Activated CD8-positive, alpha-beta memory T cell treated with anti-CD3 and anti-CD28 coated beads for 36 hours (primary cell): Measurements from ENCODE around the gene AOPEP. TPM values are rescaled to one million over a fixed set of nuclear protein-coding genes. Genes with fewer than 3 reads are reported as not detected.

ENCODE experiments used
- CTCF ChIA-PET: fragments of 350-600 bp; sonication (Branson Sonifier 250); formaldehyde crosslinking; loops from one replicate; lab custom pipeline; 2021; ENCODE audit warnings: antibody characterized with exemption; lab: Charles Lee
- POLR2A ChIA-PET: fragments of 350-600 bp; sonication (Branson Sonifier 250); formaldehyde crosslinking; loops from one replicate; lab custom pipeline; 2021; ENCODE audit warnings: antibody characterized with exemption; lab: Charles Lee
- total RNA-seq, 2 experiments: library from RNA; stranded (reverse); gene quantifications; one replicate each; pipeline ENCODE4 v1.2.3, GENCODE V29; 2021

The AOPEP gene
- total RNA-seq, 2 experiments from 2014 or later: 7.4 to 7.8 TPM

DNA sequence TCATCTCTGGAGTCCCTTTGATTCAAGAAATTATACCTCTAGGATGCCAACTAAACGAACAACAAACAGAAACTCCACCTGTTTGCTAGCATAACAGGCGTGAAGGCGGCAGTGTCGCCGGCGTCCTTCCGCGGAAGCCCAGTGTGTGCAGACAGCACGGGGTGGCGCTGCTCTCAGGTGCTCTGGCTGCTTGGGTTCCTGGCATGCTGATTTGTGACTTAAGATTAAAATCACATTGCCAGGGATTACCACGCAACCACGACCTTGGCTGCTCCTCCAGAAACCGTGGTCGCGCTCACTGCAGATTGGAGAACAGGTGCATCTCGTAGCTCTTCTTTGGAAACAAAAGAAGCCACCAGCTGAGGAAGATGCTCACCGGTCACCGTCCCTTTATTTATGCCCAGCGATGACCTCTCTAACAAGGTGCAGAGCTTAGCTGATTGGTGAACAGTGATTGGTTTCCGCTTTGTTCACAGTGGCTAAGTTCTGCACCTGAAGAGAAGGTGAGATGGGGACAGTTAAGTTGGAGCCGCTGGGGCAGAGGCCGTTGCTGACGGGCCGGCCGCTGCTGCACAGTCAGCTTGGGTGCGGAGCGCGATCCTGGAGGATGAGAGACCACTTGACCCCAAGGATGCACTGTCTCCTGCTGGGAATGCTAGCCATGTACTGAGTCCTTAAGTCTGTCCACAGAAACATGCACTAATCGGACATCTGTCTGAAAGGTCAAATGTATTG lies 358.7 kb downstream of the AOPEP start:
- POLR2A ChIA-PET: no interaction called here
- CTCF ChIA-PET: no interaction called here

DNA sequence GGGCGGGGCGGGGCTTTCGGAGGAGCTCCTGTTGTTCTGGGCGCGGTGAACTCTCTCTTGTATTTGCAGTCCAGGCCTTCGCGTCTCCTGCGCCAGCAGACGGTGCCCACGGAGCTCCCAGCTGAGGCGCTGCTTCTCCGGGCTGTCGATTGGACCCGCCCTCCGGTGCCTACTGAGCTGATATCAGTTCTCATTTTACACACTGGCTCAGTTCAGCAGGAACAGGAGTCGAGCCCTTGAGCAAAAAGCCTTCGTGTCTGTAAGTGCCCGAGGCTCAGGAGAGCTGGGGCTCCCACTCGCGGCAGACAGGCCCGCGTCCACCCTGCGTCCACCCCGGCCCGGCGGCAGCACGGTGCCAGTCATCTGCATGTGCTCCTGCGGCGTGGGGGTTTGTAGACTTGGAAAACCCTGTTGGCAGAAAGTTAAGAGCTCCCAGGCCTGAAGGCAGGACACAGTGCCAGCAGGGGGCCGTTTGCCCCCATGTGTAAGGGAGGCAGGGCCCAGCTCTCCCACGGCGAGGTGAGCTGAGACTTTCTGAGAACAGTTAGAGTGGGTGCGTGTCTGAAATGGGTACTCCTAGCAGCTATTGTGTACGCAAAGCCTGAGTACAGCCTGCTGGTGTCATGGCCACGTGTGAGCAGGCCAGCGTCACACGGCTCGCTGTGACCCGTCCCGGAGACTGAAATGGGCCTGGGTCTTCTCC lies 359.5 kb downstream of the AOPEP start:
- CTCF ChIA-PET: no interaction called here
- POLR2A ChIA-PET: no interaction called here

DNA sequence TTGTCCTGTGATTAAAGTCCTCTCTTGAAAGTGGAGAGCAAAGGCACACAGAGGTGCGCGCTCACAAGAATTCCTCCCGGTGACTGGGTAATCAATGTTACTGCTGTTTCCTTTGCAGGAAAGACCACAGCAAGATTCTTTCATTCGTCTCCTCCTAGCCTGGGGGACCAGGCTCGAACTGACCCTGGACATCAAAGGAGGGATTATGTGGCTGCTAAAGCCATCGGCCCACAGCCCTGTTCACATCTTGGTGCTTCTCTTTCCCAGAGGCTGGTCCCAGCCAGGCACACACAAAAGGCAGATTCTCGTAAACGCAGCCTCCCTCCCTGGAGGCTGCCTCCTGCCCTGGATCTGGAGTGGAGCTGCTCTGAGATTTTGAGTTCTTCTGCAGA lies 360.1 kb downstream of the AOPEP start:
- POLR2A ChIA-PET: no interaction called here
- CTCF ChIA-PET: no interaction called here

DNA sequence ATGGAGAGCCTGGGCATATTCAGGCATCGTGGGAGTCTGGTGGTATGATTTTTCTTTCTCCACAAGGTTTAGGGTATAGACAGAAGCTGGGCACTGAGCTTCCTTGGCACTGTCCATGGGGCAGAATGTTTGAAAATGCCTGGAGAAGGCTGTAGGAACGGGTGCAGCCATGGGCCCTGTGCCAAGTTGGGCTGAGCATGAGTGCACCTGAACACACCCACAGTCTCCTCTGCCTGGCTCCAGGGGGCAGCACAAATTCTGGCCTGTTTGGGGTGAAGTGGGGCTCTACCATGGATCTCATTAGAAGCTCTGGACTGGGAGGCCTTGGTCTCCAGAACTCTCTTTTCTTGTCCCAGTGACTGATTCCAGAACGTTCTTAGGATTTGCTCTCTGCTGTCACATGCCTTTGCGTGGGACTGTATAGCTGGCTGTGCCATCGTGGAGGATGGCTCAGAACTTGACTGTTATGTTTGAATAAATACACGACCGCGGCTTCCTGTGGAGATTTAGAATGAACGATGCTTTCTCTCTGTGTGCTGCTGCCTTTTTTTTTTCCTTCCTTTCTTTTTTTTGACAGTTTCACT lies 361.3 kb downstream of the AOPEP start:
- ChIA-PET POLR2A (no interaction called here), CTCF (interaction anchor here (1.1 kb wide), 1 partner anchor 39 kb away, joined by 4 read pairs; no protein-coding TSS in a partner anchor)

DNA sequence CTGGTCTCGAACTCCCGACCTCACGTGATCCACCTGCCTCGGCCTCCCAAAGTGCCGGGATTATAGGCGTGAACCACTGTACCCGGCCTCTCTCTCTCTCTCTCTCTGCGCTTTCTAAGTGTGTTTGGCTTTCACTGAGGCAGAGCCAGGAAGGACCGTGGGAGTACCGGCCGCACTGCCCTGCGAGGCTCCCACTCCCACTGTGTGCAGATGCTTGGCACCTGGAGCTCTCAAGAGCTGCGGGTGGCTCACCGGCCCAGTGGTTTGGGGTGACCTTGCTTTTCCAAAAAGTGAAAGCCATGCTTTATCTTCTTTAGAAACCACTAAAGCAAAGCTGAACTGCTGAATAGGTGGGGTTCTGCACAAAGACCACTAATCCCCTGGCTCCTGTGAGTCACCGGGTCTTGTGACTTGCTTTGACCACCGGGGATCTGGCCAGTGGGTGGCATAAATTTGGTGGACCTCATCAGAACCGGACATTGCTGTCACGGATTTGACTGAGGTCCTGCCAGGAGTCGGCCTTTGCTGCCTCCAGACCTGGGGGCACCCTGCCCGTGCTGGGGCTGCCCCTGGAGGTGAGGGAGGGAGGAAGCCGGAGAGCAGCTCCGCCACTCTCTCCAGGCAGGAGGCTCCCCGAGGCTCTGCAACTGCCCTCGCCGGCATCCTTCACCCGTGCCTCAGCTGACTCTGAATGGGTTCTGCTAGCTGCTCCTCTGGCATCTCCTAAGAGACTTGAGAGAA lies 362.1 kb downstream of the AOPEP start:
- ChIA-PET CTCF (interaction anchor here (1.1 kb wide), 1 partner anchor 38 kb away, joined by 4 read pairs; no protein-coding TSS in a partner anchor), POLR2A (no interaction called here)

DNA sequence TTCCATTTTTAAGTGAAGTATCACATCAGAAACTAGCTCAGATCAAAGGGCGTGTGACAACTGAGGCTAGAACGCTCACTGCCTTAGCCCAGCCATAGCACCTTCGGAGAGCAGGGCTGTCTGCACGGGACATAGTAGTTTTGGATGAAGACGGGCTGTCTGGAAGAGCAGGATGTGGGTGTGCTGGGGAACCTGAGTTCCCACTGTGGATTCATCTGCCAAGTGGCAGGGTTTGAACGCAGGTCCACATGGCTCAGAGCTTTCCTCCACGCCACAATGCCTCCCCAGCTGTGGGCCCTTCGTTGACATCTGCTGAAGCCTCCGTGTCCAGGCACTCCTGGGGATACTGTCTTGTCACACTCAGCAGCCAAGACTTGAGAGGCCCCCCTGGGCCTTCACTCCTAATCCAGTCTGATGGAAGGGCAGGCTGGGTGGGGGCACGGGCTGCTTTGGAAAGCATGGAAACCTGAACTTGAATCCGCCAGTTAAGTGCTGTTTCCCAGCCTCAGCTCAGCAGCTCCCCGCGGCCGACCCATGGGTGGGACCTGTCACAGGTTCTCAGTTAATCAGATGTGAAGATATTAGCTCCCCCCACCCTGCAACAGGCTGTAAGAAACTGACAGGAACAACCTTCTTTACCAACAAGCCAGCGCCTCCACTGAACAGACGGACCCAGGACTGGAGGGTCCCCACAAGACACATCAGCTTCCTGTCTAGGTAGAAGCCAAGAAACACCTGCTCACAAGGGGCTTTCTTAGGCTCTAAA lies 362.9 kb downstream of the AOPEP start:
- ChIA-PET CTCF (no interaction called here), POLR2A (no interaction called here)

DNA sequence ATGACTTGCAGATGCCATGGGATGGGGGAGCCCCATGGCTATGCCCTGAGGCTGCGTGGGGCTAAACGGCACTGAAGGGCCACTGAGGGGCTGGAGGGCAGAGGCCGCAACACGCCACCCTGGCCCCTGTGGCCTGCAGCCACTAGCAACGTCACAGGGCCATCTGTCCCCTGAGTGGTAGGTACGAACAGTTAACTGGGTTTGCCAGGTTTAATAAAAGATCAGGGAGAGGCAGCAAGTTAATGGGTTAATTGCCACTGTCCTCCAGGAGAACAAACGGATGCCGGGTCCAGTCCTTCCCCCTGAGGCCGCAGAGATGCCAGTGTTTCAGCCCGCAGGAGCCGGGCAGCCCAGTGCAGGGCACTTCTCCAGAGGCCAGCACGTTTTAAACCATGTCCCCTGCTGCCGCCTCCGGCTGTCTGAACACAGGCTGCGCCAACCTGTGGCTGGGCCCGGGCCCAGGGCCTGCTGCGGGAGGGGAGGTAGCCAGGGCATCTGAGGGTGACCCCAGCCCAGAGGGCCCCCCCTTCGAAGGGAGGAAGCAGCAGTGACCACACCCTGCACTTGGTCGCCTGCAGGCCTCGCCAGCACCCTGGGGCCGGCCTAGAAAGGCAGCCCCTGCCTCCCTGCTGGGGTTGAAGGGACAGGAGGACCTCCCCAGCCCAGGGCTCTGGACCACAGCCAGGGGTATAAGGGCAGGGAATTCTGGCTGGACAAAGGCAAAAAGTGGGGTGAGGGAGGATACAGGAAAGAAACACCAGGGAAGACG lies 363.7 kb downstream of the AOPEP start:
- POLR2A ChIA-PET: no interaction called here
- CTCF ChIA-PET: no interaction called here

DNA sequence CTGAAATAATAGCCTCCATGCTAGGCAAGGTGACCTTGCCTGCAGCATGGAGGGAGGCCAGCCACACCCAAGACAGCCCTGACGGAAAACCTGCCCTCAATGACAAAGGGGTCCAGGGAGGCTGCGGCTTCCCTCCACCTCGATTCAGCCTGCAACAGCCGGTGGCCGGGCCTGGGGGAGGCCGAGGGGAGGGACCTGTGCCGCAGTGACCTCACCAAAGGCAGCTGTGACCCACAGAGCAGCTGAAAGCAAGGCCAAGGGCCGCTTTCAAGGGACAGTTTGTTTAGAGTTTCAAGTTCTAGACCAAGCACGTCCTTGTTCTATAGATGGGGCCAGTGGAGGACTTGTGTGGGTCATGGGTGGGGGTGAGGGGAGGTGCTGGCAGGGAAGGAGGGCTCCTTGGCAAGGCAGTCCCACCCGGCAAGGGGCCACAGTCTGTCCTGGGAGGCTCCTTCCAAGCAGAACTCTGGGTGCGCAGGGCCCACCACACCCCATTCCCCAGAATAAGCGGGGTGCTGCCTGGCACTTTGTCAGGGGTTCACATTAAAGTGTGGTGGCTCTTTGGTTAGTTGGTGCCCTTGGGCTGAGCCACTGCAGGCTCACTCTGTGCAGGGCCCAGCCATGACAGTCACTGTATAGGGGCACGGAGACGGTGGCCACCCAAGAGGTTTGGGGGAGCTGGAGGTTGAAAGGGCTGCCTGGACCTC lies 364.5 kb downstream of the AOPEP start:
- POLR2A ChIA-PET: no interaction called here
- CTCF ChIA-PET: no interaction called here

DNA sequence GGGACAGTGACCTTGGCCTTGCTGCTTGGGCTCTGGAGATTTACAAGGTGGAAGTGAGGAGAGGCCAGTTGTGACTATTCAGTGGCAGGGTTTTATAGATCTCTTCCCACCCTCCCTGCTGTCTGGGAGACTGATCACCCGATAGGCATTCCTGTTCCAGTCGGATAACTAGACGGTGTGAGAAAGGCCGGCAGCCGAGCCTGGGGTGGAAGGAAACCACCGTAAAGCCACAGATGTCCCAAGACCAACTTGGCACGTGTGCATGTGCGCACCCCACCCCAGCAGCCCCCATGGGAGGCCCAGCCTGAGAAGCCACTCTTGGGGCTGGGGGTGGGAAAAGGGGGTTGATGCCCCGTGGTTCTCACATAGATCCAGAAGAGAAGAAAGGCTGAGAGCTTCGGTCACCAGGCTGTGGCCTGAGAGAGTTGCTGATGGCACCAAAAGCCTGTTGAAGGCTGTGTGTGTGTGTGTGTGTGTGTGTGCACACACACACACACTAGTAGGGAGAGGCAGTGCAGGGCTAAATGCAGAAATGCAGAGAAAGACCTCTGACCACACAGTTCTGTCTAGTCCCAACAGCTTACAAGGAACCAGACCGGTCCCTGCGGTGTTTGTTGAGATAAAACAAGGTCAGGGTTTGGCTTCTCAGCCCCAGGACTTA lies 365.2 kb downstream of the AOPEP start:
- CTCF ChIA-PET: no interaction called here
- POLR2A ChIA-PET: no interaction called here

DNA sequence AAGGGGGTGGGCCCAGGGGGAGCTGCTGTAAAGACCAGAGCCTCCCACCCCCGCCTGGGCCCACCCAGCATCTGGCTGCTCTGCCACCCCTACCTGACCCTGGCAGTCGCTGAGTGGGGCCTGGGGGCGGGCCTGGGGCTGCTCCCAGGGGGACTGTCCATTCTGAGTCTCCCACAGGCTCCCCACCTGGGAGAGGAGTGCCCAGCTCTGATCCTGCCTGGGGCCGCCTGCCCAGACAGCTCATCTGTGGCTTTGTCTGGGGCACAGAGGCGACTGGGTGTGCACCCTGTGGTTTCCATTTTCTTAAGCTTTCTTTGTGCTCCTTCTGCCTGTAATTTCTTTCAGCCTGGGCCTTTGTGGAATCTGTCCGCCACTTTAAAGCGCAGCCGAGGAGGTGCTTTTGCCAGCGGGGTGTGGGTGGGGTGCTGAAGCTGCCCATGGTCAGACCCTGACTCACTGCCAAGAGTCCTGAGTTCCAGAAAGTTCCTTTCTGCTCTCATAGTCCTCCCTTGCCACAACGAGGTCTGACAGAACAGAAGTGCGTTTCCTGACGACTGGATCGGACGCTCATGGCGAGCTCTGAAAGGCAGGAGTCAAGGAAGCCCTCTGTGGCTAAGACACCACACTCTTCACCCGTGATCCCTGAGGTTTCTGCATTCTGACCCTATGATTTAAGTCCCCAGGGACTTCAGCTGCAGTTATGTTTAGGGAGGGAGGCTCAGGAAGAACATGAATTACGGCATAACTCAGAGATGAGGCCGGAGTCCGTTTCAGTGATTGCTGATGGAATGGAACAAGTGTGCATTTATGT lies 366.0 kb downstream of the AOPEP start:
- CTCF ChIA-PET: interaction anchor here (0.5 kb wide), 1 partner anchor 130 kb away, joined by 3 read pairs; no protein-coding TSS in a partner anchor

DNA sequence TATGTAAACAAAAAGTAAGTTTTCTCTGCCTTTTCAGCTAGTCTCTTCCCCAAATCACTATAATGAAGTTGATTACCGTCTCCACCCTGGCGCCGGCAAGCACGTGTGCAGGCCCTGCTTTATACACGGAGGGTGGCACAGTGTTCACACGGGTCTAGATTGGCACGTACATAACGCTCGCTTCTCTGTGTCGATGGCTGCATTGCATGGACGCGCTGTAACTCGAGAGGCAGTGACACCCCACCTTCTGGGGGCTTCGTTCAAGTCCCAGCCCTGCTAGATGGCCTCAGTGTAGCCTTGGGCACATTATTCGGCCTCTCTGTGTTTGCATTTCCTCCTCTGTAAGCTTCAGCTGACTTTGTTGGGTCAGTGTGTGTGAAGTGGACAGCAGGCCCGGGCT lies 367.1 kb downstream of the AOPEP start:
- ChIA-PET POLR2A (no interaction called here), CTCF (no interaction called here)

More for the DNA sequence above, 366.0 kb downstream of the AOPEP start:
- POLR2A ChIA-PET: no interaction called here

DNA sequence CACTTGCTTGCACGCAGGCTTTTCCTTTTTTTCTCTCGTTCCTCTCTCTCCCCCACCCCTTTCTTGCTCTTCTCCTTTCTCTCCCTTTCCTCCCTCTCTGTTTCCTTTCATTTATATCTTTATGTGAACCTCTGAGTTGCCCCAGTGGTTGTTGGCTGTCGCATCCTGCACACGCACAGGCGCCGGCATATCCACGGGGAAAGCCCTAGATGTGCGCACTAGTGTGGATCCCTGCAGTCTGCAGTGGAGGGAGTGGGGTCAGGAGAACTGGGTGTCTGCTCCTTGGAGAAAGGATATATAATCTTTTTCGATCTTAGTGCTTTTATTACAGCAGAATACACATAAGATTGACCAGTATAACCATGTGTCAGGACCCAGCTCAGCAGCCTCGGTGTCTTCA lies 367.5 kb downstream of the AOPEP start:
- POLR2A ChIA-PET: no interaction called here
- CTCF ChIA-PET: no interaction called here

DNA sequence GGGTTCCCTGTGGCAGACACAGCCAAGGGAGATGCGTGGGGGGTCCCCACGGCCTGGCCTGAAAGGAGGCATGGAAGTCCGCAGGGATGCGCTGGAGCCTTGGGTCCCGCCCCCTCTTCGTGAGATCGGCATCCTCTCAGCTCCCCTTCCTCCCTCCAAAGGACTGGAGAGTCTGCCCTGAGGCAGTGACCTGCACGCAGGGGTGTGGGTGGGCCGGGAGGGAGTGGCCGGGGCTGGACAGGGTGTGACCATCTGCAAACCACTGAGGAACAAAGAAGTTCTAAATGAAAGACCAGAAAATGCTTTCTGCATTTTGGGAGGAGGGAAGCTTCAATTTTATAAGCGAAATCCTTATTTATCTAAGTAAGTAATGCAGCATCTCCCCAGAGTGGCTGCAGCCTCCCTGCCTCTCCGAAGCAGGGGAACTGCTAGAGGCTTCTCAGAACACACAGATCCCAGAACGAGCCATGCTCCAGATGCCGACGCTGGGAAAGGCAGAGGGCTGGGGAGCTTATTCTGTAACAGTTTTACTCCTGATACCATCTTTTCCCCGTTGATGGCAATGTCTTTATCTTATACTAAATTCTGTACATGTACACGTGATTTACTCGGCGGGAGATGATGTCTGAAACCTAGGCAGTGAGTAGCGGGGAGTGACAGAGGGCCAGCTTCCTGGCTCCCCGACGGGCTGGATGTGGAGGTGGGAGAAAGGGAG lies 369.3 kb downstream of the AOPEP start:
- CTCF ChIA-PET: interaction anchor here (1.8 kb wide), 1 partner anchor 414 kb away, joined by 6 read pairs; no protein-coding TSS in a partner anchor
- POLR2A ChIA-PET: no interaction called here

DNA sequence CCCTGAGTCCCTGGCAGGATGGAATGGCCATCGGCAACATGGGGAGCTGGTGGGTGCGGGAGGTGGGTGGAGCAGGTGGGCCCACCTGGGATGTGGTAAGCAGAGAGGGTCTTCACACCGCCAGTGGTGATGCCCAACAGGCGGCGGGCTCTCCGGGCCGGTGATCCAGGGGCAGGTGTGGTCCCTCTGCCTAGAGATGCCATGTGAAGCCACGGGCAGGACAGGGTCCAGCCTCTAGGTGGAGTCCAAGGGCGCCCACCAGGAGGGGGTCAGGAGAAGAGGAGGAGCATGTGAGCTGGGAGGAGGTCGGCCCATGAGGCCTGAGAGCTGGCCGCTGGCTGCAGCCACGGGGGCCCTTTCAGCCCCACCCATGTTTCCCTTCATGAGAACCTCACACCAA lies 369.9 kb downstream of the AOPEP start:
- CTCF ChIA-PET: interaction anchor here (1.8 kb wide), 1 partner anchor 415 kb away, joined by 6 read pairs; no protein-coding TSS in a partner anchor
- POLR2A ChIA-PET: no interaction called here

DNA sequence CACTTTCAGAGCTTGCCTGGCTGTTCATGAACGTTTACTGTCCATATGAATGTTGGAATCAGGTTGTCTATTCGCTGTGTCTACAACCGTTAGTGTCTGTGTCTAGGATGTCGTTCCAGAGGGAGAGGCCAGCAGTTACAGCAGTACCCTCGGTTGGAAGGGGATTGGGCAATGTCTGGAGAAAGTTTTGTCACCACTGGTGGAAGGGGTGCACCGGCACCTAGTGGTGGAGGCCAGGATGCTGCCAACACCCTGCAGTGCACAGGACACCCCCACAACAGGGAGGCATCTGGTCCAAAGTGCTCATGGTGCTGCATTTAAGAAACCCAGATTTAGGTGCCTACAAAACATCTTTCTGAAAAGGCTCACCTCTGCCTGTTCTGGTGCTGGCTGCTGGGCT lies 370.3 kb downstream of the AOPEP start:
- CTCF ChIA-PET: interaction anchor here (1.8 kb wide), 1 partner anchor 415 kb away, joined by 6 read pairs; no protein-coding TSS in a partner anchor
- POLR2A ChIA-PET: no interaction called here

DNA sequence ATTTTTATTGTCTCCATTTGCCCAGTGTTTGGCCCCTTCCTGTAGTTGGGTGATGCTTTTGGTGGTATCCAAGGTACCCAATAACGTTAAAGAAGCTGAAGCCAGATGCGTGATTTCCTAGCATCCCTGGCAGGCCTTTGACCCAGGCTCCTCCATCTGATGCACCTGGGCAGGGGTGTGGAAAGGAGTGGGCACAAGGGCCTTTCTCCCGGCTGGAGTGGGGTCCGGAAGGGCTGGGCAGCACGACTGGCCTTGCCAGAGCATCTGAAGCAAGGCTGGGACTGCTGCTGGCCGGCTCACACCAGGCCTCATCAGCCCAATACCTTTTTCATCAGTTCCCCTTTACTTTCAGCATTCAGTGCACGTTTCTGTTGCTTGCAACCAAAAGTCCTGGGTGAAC lies 370.8 kb downstream of the AOPEP start:
- POLR2A ChIA-PET: no interaction called here
- CTCF ChIA-PET: interaction anchor here (1.8 kb wide), 1 partner anchor 416 kb away, joined by 6 read pairs; no protein-coding TSS in a partner anchor
